ENCODE data around the gene NEU3.
"Not testable (repeated sequence)": the region's sequence is repeated elsewhere in the genome, so short reads cannot be mapped to it uniquely, and the experiment has no call there.

The NEU3 gene, protein sequence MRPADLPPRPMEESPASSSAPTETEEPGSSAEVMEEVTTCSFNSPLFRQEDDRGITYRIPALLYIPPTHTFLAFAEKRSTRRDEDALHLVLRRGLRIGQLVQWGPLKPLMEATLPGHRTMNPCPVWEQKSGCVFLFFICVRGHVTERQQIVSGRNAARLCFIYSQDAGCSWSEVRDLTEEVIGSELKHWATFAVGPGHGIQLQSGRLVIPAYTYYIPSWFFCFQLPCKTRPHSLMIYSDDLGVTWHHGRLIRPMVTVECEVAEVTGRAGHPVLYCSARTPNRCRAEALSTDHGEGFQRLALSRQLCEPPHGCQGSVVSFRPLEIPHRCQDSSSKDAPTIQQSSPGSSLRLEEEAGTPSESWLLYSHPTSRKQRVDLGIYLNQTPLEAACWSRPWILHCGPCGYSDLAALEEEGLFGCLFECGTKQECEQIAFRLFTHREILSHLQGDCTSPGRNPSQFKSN

DNA sequence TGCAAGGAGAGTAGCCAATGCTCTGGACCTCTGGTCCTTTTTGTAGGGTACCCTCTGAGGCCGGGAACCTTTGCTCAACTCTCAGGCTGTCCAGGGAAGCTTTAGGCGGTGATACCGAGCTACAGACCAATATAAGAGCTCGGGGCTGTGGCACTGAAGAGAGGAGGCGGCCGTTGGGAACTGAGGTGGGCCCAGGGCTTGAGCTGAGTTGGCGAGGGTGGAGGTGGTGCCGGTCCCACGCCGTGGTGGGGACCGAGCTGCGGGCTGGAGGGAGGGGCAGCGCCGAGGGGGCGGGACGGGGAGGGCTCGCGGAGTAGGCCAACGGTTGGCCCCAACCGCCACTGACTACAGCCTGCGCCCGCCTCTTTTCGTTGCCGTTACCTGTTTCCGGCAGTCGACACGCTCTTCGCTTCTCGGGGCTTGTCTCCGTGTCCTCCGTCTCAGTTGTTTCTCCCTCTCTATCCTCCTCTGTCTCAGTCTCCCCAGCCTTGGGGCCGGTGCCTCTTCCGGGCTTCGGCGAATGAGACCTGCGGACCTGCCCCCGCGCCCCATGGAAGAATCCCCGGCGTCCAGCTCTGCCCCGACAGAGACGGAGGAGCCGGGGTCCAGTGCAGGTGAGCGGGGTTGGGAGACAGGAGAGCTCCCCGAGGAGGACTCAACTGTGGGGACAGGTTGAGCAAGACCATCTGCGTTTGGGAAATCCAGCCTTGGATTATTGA, at the start of gene NEU3:
TSS of gene NEU3 (plus strand) at position 393 of the 719 bp plus-strand sequence. CDS start at position 521, 128 bp downstream.
- peak; percentile 86 for DNase-seq

DNA sequence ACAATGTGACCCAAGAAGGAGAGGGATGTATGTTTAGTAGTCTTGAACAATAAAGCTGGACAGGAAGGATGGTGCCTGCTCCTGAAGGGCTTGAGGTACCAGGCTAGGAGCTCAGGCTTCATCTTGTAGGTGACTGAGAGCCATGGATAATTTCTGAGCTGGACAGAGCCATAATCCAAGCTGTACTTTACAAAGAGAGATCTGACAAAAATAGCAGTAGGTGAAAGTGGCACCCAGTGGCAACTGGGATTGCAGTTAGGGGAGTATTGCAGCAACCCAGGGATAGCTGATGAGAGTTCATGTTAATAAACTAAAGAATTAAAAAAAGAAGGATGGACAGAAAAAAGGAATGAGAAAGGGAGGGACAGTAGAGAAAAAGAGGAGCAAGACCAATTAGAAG, 47.2 kb upstream of the NEU3 start:
- no peak for DNase-seq

DNA sequence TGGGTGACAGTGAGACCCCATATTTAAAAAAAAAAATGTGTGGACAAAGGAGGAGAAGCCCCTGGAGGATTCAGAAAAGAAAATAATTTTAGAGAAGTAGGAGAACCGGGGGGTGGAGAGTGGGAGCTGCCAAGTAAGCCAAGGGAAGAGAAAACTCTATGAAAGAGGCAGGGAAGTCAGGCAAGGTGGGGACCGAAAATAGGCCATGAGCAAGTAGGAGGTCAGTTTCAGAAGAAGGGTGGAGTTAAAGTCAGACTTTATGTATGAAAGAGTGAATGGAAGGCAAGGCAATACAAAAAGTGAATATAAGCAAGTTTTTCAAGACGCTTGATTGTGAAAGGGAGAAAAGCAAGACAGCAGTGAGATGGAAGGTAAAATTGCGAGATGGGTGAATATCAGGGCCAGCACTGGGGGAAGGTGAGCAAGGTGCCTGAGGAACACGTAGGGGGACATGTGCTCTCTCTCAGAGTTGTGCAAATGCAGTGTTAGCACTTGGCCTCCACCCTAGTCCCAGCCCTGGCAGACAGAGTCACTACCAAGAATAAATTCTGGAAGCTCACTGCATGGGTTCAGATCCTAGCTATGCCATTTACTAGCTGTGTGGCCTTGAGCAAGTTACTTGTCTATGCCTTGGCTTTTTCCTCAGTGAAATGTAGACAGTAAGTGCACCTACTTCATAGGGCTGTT, 46.5 kb upstream of the NEU3 start:
- DNase-seq = no peak

DNA sequence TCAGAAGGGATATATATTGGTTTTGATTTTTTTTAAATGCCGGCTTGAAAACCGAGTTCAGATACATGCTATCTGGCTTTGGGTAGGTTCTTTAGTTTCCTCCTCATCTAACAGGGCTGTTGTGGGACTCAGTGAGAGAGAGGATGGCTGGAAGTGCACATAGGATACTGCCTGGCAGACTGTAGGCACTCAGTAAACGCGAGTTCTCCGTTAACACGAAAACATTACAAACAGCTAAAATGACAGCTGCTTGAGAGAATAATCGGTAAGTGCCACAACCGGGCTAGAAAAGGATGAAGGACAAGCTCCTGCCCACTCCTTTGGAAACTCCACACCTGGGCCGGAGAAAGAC, 40.2 kb upstream of the NEU3 start:
- no peak for DNase-seq

DNA sequence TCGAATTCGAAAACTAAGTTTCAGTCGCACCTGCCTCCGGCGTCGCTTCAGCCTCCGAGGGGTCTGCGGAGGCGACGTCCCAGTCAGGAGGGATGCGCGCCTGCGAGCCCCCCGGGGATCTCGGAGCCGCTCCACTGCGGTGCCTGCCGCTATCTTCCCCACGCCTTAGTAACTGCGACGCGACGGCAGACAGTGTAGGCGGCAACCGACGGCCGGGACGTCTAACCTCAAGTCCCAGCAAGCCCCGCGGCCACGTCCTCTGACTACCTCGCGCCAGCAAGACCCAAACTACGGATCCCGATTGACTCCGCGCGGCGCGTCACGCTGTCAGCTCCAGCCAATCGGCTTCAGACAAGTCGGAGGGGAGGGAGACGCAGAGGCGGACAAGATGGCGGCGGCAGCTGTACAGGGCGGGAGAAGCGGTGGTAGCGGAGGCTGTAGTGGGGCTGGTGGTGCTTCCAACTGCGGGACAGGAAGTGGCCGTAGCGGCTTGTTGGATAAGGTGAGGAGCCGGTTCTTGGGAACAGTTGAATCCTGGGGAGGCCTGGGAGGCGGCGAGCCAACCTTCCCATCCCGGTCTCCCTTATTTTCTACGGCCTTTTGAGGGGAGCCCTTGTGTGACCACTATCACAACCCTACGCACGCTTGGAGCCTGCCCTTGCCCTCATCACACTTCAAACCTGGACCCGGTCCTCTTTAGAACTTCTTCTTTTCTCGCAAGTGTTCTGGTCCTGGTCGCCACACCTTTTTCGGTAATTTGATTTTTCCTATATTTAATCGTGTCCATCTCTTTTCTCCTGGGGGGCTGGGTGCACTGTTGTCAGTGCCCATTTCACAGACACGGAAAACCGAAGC, 39.6 kb upstream of the NEU3 start, which contains the start of the genes SPCS2 and XRRA1:
TSS of gene SPCS2 (plus strand) at position 369 of the 855 bp plus-strand sequence. CDS start at position 389, 20 bp downstream.
TSS of gene XRRA1 (minus strand) at position 194 of the 855 bp plus-strand sequence. CDS start 8,213 bp downstream, outside the sequence.
- DNase-seq = peak; percentile 96

DNA sequence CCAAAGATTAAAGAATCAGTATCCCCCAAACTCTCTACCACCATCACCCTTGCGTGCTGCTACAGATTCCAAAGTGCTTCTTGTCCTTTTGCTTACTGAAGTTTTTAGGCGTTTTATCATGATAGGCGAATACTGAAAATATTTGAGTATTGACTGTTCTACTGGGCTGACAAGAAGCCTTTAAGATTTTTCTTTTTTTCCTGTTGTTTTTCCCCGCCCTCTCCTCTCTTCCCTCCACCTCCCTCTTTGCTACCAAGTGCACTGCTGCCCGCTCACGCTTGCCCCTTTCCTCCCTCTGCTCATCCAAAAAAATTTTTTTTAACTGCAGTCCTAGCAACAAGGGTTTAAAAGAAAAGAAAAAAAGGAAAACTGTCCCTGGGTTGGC, 39.0 kb upstream of the NEU3 start:
- DNase-seq = no peak

DNA sequence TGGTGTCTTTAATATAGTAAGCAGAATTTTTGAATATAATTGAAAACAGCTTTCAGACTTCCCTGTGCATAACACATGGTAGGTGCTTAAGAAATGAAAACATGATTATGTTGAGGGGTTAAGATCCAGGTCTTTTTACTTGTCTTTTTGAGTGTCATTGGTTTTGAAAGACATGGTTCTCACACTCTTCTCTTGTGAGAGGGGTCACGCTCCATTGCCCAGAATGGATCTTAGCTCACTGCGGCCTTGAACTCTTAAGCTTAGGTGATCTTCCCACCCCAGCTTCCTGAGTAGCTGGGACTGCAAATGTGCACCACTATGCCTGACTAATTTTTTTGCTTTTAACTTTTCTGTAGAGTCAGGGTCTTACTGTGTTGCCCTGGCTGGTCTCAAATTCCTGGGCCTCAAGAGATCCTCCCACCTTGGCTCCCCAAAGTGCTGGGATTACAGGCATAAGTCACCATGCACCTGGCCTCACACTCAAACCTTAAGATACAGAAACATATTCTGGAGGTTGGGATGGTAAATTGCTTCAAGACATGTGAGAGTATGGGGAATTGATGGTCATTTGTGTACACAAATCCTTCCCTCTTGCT, 38.3 kb upstream of the NEU3 start:
- DNase-seq = no peak

DNA sequence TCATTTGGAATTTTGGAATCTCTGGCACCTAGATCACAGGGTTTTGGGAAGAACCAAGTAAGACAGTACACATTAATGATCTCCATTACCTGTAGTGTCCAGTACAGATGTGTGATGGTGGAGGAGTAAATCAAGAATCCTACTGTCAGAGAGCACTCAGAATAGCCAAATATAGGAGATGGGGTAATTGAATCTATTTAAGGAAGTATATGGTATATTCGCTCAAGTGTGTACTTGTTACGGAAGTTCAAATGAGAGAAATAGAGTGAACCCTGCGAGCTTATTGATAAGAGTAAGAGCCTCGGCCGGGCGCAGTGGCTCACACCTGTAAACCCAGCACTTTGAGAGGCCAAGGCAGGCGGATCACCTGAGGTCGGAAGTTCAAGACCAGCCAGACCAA, 37.5 kb upstream of the NEU3 start:
- no peak for DNase-seq

DNA sequence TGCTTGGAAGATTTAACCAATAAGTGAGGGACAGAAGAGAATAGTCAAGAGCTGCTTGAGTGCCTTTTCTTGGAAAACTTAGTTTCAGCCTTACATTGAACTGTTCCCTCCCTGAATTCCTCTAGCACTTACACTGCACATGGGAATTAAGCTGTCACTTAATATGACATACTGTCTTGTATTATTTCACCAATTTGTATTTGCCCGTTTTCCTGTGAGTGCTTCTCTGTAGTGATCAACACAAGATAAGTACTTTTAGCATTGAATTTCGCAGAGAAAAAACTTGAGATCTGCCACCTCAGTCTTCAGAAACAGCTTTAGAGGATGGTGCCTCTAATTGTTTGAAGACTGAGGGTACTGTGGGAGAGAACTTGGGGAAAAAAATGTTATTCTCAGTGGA, 36.0 kb upstream of the NEU3 start:
- DNase-seq = no peak

DNA sequence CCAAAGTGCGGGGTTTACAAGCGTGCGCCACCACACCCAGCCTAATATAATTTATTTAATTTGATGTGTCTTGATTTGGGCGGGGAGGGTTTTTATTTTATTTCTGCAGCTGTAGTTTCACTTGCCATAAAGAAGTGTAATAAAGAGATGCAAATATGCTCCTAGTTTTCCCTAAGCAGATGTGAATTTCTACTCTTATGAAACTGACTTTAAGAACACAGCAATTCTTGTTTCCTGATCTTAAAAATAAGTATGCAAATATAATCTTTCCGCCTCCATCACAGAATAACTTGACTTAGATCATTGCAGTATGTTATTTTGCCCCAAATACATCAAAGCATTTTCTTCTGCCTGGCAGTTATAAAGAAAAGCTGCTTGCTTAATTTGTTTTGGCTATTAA, 35.3 kb upstream of the NEU3 start:
- no peak for DNase-seq

DNA sequence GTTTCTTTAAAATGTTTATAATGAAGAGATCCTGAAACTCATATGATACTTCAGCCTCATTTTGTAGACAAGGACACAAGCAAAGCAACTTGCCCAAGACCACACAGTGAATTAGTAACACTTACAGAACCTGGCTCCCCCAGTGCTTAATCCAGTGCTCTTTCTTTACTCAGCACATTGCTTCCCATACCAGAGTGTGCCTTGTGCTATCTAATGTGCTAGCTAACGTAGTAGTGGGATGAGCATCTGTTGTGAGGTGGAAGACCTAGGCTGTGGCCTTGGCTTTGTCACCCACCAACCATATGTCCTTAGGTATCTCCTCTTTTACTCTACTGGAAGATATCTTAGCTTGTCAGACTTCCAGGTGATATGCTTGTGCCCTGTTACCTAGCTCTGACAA, 34.5 kb upstream of the NEU3 start:
- no peak for DNase-seq

DNA sequence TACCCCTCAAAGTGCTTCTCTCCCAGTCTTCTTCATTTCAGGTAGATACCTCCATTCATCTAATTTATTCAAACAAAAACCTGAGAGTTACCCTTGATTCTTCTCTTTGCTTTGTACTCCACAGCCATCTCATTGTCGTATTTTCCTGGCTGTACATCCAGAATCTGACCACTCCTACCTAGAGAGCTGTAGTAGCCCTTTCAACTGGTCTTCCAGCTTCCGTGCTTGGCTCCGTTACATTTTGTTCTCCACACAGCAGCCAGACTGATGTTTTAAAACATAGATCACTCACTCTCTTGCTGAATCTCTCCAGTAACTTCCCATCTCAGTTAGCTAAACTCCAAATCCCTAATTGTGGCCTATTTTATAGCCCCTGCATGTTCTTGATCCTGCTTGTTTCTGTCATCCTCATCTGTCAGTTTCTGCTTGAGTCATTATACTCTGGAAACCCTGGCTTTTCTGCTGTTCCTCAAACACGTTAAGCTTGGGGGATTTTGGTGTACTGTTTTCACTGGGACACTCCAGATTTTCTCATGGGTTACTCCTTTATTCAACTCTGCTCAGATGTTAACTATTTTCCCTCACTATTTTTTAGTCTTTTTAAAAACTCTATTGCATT, 32.2 kb upstream of the NEU3 start:
- no peak for DNase-seq

DNA sequence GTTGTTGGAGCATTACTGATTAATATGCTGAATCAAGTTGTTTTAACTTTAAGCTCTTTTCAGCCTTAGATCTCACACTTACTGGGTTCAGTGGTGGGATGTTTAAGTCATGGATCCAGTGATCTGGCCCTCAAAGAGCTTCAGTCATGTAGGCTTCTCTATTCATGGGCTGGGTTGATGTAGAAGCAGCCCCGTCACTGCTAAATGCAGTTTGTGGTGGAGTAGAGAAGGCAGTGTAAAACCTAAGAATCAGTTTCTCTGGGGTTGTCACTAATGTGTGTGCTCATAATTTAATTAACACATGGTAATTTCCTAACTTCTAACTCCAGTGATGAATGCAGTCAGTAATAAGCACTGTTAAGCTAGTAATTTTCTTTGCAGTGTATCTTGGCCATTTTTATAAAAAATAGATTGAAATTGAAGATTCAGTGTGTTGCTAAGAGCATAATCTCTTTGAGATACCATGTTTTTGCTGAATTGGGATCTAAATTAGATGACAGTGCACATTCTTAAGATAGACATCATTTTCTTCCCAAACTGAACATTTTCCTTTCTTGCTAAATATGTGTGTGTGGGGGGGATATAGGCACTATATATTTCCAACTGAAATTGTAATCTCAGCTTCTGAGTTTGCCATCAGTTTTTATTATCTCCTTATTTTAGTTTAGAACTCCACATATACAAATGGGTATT, 30.6 kb upstream of the NEU3 start:
- DNase-seq = no peak

DNA sequence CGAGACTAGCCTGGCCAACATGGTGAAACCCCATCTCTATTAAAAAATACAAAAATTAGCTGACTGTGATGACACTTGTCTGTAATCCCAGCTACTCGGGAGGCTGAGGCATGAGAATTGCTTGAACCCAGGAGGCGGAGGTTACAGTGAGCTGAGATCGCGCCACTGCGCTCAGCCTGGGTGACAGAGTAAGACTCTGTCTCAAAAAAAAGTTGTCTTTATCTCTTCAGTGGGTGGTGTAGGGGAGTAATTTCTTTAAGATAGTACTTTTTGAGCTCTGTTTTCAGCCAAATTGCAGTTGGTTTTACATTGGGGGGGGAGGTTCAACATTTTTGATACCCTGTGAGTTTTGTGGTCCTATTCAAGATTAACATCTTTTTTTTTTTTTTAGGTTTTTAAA, 28.6 kb upstream of the NEU3 start:
- DNase-seq = not testable (repeated sequence)

DNA sequence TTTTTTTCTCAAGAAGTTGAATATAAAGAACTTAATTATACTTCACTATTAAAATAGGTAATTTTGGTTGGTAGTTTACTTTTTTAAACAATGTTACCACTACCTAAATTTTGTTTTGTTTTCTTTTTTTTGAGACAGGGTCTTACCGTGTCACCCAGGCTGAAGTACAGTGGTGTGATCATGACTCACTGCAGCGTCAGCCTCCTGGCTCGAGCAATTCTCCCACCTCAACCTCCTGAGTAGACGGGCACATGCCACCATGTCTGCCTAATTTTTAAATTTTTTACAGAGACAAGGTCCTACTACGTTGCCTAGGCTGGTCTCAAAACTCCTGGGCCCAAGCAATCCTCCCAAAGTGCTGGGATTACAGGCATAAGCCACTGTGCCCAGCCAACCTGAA, 22.1 kb upstream of the NEU3 start:
- DNase-seq = no peak

DNA sequence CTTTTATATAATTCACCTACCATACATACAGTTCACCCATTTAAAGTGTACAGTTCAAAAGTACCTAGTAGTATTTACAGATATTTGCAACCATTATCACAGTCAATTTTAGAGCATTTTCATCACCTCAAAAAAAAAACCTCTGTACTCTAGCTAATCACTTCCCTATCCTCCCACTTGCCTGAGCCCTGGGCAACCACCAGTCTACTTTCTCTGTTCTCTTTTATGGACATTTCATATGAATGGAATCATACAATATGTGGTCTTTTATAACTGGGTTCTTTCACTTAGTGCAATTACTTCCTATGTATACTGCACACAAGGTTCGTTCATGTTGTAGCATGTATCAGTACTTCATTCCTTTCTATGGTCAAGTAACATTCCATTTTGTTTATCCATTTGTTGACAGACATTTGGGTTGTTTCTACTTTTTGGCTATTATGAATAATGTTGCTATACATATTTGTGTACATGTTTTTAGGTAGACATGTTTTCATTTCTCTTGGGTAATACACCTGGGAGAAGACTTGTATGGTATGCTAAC, 17.8 kb upstream of the NEU3 start:
- DNase-seq = no peak

DNA sequence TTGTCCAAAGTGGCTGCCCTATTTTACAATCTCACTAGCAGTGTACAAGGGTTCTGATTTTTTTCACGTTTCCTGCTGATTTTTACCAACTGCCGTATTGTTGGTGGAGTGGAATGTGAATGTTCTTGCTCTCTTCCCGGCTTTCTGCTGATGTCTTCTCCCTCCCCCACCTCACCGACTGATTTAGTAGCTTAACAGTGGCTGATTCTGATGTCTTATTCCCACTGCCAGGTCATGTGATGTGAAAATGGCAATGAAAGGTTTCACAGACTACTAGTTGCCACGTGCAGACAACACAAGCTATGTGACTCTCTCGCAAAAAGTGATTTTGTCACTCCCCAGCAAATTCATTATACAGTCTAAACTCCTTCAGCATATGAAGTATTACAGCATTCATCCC, 17.3 kb upstream of the NEU3 start:
- DNase-seq = no peak

DNA sequence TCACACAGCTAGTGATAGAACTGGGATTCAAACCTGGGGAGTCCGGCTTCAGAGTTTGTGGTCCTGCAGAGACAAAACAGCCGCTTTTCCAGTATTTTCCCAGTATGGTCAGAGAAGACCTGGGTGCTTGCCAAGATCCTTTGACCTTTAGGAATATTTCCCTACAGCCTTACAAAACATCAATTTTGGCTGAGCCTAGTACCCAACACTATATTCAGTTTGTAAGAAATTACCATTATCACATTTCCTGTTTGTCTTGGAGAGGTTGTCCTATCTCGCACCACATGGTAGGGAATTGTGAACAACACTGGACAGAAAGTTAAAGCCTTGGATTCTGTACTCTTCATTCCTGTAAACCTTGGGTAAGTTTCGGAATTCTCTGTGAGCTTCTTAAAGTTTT, 10.7 kb upstream of the NEU3 start:
- no peak for DNase-seq

DNA sequence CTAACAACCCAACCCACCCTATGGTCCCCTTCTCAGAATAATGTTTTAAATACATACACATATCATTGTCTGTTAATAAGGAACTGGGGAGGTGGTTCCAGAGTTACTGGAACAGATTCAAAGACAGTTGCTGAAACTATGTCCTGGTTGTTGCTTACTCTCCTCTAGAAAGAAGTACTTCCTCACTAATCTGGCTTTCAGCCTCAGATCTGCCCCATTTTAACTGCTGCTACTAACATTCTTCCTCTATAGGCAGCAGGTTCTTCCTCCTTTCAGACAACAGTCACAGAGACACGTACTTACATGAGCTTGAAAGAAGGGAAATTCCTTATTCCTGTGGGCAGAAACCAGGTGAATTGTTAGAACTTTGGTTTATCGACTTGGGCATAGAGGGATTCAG, 8.1 kb upstream of the NEU3 start:
- DNase-seq = no peak

DNA sequence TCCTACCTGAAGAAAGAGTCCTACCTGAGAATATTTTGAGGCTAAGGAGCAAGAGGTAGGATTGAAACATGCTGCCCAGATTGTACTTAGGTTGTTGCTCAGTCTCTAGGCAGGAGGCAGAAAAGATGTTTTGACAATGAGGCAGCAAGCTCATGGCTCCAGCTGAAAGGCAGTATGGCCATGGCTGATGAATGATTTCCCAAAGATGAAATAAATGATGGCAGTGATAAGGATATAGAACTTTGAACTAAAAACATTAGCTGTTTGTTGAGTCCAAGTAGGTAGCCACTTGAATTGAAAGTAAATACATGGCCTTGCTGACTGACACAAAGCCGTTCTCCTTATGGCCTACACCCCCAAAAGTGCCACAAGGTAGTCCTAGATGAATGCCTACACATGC, 6.8 kb upstream of the NEU3 start:
- no peak for DNase-seq

DNA sequence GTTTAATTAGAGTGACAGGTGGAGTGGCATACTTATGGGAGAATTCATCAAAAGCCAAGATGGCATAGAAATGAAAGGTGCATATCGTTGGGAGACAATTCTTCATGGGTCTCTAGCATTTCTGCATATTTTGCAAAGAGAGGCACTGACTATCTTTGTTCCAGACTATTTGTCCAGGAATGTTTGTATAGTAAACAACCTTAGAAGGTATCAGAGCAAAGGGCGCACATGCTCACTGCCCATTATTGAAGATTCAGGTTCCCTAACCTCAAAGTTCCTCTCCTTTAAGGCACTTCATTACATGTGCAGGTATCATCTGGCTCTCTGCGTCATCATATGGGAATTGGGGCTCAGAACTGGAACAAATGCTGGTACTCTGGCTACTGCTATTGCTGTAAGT, 4.7 kb upstream of the NEU3 start:
- no peak for DNase-seq
